Subcutaneous abdominal adipose tissue (tissue), 5 donors: ENCODE results near the gene INPP5B.
"Not testable (repeated sequence)": the region's sequence is repeated elsewhere in the genome, so short reads cannot be mapped to it uniquely, and the experiment has no call there.

ENCODE experiments used
- H3K27ac ChIP-seq: one replicate; pipeline ENCODE4 v1.7.0; 2013; ENCODE audit warnings: low read depth, mild to moderate bottlenecking, inconsistent platforms, low read length, moderate library complexity
- H3K27me3 ChIP-seq, 5 donors: one replicate each; pipeline ENCODE4 v1.7.0; 2013; ENCODE audit warnings: low read length in 5 of 5, inconsistent platforms in 1 of 5; ENCODE audit not compliant: control insufficient read depth in 5 of 5, insufficient read depth in 4 of 5
- H3K36me3 ChIP-seq, 5 donors: one replicate each; pipeline ENCODE4 v1.7.0; 2013; ENCODE audit warnings: low read length in 5 of 5; ENCODE audit not compliant: control insufficient read depth in 5 of 5, insufficient read depth in 5 of 5
- H3K4me1 ChIP-seq, 5 donors: one replicate each; pipeline ENCODE4 v1.7.0; 2013; ENCODE audit warnings: low read length in 5 of 5, mild to moderate bottlenecking in 3 of 5, moderate library complexity in 1 of 5; ENCODE audit not compliant: control insufficient read depth in 5 of 5, insufficient read depth in 5 of 5
- H3K4me3 ChIP-seq, 5 donors: one replicate each; pipeline ENCODE4 v1.7.0; 2013; ENCODE audit warnings: low read length in 5 of 5, low read depth in 1 of 5
- H3K9ac ChIP-seq, 5 donors: one replicate each; pipeline ENCODE4 v1.7.0; 2013; ENCODE audit warnings: low read length in 5 of 5, mild to moderate bottlenecking in 4 of 5, moderate library complexity in 3 of 5
- H3K9me3 ChIP-seq, 5 donors: one replicate each; pipeline ENCODE4 v1.7.0; 2013; ENCODE audit warnings: low read length in 5 of 5; ENCODE audit not compliant: control insufficient read depth in 5 of 5
- donor health status: healthy.
- donor health status: healthy.
- donor health status: healthy.
- donor health status: healthy.
- donor health status: healthy.

INPP5B gene

DNA sequence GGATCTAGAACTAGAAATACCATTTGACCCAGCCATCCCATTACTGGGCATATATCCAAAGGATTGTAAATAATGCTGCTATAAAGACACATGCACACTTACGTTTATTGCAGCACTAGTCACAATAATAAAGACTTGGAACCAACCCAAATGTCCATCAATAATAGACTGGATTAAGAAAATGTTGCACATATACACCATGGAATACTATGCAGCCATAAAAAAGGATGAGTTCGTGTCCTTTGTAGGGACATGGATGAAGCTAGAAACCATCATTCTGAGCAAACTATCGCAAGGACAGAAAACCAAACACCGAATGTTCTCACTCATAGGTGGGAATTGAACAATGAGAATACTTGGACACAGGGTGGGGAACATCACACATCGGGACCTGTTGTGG lies 26.8 kb upstream of the INPP5B start:
- not testable (repeated sequence) for H3K27ac ChIP-seq, H3K9me3 ChIP-seq, H3K4me1 ChIP-seq, H3K27me3 ChIP-seq, H3K4me3 ChIP-seq, H3K9ac ChIP-seq
- peaks cover 34 to 64% (median 49%) of the 10 kb centered on the region in 5 donors for H3K36me3 ChIP-seq

- H3K36me3 ChIP-seq: peaks cover 22 to 73% (median 53%) of the 10 kb centered on the region in 5 donors
These were observed 18.4 kb upstream of the INPP5B start for GRCh38 chr1:37965301-37965700.

GRCh38 chr1:37964106-37964505 lies 17.3 kb upstream of the INPP5B start:
- H3K9me3 ChIP-seq, H3K9ac ChIP-seq, H3K4me1 ChIP-seq, H3K27ac ChIP-seq, H3K27me3 ChIP-seq, H3K4me3 ChIP-seq: not testable (repeated sequence)
- H3K36me3 ChIP-seq: peaks cover 15 to 75% (median 55%) of the 10 kb centered on the region in 5 donors

More at GRCh38 chr1:37965301-37965700, 18.4 kb upstream of the INPP5B start:
- H3K27ac ChIP-seq: no peak overlapping the region
- H3K9me3 ChIP-seq: no peaks in the 10 kb centered on the region
- no peaks in the 10 kb centered on the region for H3K27me3 ChIP-seq
- no peaks in the 10 kb centered on the region for H3K4me1 ChIP-seq
- H3K9ac ChIP-seq: no peak overlapping the region
- H3K4me3 ChIP-seq: no peak overlapping the region

- H3K27ac ChIP-seq: no peak overlapping the region
- peaks cover 15 to 58% (median 49%) of the 10 kb centered on the region in 5 donors for H3K36me3 ChIP-seq
- no peaks in the 10 kb centered on the region for H3K9me3 ChIP-seq
- H3K4me1 ChIP-seq: no peaks in the 10 kb centered on the region
- no peak overlapping the region for H3K4me3 ChIP-seq
- no peak overlapping the region for H3K9ac ChIP-seq
- H3K27me3 ChIP-seq: no peaks in the 10 kb centered on the region
These were observed 11.8 kb upstream of the INPP5B start for GRCh38 chr1:37958690-37959089.

DNA sequence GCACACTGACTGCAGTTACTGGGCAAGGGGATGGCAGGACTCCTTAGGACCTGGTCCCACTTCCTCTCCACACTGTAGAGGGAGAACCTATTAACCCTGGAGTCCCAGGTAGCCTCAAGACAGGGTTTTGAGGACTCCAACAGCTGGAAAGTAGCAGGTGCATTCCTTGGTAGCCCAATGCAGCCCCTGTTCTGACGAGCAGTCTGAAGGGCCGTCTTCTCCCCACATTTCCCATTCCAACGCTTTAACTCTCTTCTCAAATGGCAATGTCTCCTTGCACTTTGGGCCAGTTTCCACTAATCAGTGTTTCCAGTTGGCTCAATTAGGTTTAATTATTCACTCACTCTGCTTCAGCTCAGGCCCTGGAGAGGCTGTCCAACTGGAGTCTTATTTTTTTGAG lies 8.8 kb upstream of the INPP5B start:
- Histone ChIP-seq H3K4me3 (no peak overlapping the region), H3K27me3 (no peaks in the 10 kb centered on the region), H3K4me1 (no peaks in the 10 kb centered on the region), H3K36me3 (peaks cover 15 to 42% (median 39%) of the 10 kb centered on the region in 5 donors), H3K9me3 (no peaks in the 10 kb centered on the region), H3K9ac (no peak overlapping the region), H3K27ac (no peak overlapping the region)

GRCh38 chr1:37954316-37954971 lies 7.6 kb upstream of the INPP5B start:
- Histone ChIP-seq H3K36me3 (peaks cover 15 to 32% (median 31%) of the 10 kb centered on the region in 5 donors), H3K27me3 (no peaks in the 10 kb centered on the region), H3K4me1 (no peaks in the 10 kb centered on the region), H3K4me3 (no peak overlapping the region), H3K27ac (no peak overlapping the region), H3K9me3 (no peaks in the 10 kb centered on the region), H3K9ac (no peak overlapping the region)

DNA sequence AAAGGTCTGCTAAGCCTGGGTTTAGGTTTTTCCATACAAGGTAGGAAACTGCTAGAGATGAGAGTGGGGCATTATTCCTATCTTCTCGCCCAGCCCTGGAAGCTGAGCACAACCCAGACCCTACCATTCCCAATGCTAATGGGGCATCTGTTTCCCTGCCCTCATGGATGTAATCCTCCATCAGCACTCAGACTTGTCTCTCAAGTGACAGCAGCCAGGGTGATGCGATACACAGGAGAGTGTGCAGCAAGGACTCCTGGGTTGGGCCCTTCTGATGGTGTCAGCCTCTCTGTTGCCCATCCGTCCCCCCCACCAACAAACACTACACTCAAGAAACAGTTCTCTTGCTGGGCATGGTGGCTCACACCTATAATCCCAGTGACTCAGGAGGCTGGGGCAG lies 5.9 kb upstream of the INPP5B start:
- no peak overlapping the region for H3K4me3 ChIP-seq
- H3K27ac ChIP-seq: no peak overlapping the region
- H3K9ac ChIP-seq: no peak overlapping the region
- peaks cover 0 to under 1% (median 0%) of the 10 kb centered on the region in 5 donors for H3K4me1 ChIP-seq
- no peaks in the 10 kb centered on the region for H3K27me3 ChIP-seq
- peaks cover 3 to 15% (median 14%) of the 10 kb centered on the region in 5 donors for H3K36me3 ChIP-seq
- no peaks in the 10 kb centered on the region for H3K9me3 ChIP-seq

DNA sequence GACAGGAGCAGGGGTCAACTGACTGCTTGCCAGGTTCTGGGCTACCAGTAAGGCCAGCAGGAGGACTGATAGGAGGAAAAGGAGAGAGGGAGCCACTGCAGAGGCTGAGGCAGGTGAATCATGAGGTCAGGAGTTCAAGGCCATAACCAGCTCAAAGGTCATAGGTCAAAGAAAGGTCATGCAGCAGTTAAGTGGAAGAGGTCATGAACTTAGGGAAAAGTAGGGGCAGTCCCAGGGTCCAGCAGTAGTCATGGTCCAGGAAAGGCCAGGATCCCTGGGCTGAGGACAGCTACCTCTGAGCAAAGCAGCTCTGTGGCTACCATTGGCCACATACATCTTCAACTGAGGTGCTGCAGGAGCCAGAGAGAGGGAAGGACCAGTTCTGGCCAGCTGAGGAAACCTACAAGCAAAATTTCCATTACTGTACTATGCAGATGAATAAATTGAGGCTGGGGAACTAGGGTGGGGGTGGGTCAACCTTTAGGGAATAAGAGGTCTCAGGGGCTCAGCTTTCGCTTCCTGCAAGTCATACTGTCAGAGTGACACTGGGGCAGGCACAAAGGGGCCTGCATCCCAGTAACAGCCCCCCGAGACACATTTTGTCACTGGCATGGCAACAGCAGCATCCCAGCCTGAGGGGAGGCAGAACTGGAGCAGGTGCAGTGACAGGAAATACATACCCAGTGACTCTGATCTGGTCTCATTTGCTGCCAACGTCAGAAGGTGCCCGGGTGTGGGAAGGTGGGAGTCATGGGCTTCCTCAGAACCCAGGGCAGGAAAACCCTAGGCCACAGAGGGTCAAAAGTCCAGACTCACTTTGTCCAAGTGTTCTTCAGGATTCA lies 5.2 kb upstream of the INPP5B start:
- H3K9me3 ChIP-seq: no peaks in the 10 kb centered on the region
- peaks cover 0 to 9% (median 6%) of the 10 kb centered on the region in 5 donors for H3K36me3 ChIP-seq
- H3K27me3 ChIP-seq: no peaks in the 10 kb centered on the region
- peaks cover 3 to 7% (median 7%) of the 10 kb centered on the region in 5 donors for H3K4me1 ChIP-seq
- no peak overlapping the region for H3K9ac ChIP-seq
- no peak overlapping the region for H3K4me3 ChIP-seq
- no peak overlapping the region for H3K27ac ChIP-seq

DNA sequence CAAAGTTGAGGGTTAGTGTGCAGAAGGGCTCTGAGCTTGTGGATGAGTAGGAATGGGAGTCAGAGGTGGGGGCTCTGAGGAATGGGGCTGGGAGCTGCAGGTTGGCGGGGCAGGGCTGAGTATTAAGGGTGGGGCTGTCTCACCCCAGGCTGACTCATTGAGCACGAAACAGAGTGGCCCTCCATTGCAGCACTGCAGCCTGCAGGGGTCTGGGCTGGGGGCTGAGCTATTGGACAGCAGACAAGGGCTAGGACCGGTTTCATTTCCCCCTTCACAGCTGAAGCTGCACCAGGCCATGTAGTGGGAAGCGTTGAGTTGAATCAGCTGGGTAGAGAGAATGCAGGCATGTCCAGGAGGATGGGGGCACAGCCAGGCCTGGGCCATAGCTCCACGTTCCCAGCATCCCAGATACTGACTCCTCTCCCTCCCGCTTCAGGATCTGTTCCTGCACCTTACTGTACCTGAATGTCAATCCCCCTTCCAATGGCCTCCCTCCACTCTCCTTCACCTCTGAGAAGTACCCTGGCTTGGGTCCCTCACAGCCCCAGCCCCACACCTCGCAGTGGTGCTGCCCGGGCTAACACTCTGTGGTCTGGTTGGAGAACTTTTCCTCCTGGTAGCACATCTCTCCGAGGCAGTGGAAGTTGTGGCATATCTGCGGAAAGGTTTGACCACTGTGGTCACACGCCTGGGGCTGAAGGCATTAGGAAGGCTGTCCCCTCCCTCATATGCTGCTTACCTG lies 4.4 kb upstream of the INPP5B start:
- no peak overlapping the region for H3K9ac ChIP-seq
- H3K27ac ChIP-seq: no peak overlapping the region
- H3K36me3 ChIP-seq: peaks cover 0 to 1% (median 1%) of the 10 kb centered on the region in 5 donors
- no peak overlapping the region for H3K4me3 ChIP-seq
- H3K4me1 ChIP-seq: peaks cover 3 to 15% (median 13%) of the 10 kb centered on the region in 5 donors
- no peaks in the 10 kb centered on the region for H3K9me3 ChIP-seq
- no peaks in the 10 kb centered on the region for H3K27me3 ChIP-seq
